IMR-90 (cell line): Measurements from ENCODE around the gene DNAJC5. TPM values are rescaled to one million over a fixed set of nuclear protein-coding genes. Genes with fewer than 3 reads are reported as not detected.

Experiments used
- ATAC-seq: fragments of 200-7000 bp; cut with Tn5 transposase; 2 replicates; pipeline ENCODE4 v1.9.1; 2020; ENCODE audit warnings: low read depth, mild to moderate bottlenecking, moderate library complexity
- BruUV-seq: library from RNA; stranded (reverse); fragments of 400-500 nt; replicated peaks from 2 replicates; lab custom pipeline; 2021; lab: Mats Ljungman, UMichigan
- CTCF ChIA-PET: fragments of 300-600 bp; formaldehyde crosslinking; extraction: SDS; loops from one replicate; lab custom pipeline; 2021; ENCODE audit warnings: antibody characterized with exemption; lab: Yijun Ruan, JAX
- POLR2A ChIA-PET: fragments of 300-600 bp; sonication (Branson Sonifier 250); formaldehyde crosslinking; loops from one replicate; lab custom pipeline; 2022; ENCODE audit warnings: antibody characterized with exemption; ENCODE audit not compliant: unreplicated experiment; lab: Charles Lee
- DNase-seq: peaks from one replicate; pipeline ENCODE4 v3.0.0; 2013
- H2AFZ ChIP-seq: replicated peaks from 2 replicates; pipeline ENCODE3; 2013; ENCODE audit warnings: low read length, mild to moderate bottlenecking; ENCODE audit not compliant: poor library complexity
- H2AK5ac ChIP-seq: 2 replicates; pipeline ENCODE4 v1.6.1; 2013; ENCODE audit warnings: low read depth, low read length, inconsistent platforms
- H2AK9ac ChIP-seq: replicated peaks from 2 replicates; pipeline ENCODE3; 2013; ENCODE audit warnings: mild to moderate bottlenecking, low read depth, low read length, moderate library complexity; ENCODE audit not compliant: poor library complexity
- H2BK120ac ChIP-seq: 2 replicates; pipeline ENCODE4 v1.6.1; 2013; ENCODE audit warnings: low read depth, low read length, inconsistent platforms
- H2BK15ac ChIP-seq: 3 replicates; pipeline ENCODE4 v1.6.1; 2013; ENCODE audit warnings: low read depth, low read length, inconsistent platforms
- H2BK20ac ChIP-seq: 2 replicates; pipeline ENCODE4 v1.6.1; 2013; ENCODE audit warnings: low read depth, mild to moderate bottlenecking, inconsistent platforms, low read length, moderate library complexity
- H2BK5ac ChIP-seq: 2 replicates; pipeline ENCODE4 v1.6.1; 2013; ENCODE audit warnings: mild to moderate bottlenecking, low read depth, low read length, inconsistent platforms; ENCODE audit not compliant: poor library complexity, severe bottlenecking
- H3K14ac ChIP-seq: replicated peaks from 2 replicates; pipeline ENCODE4 v1.6.1; 2013; ENCODE audit warnings: low read depth, low read length, inconsistent platforms
- H3K18ac ChIP-seq: 2 replicates; pipeline ENCODE4 v1.6.1; 2013; ENCODE audit warnings: low read depth, low read length, control low read depth
- H3K23ac ChIP-seq: 2 replicates; pipeline ENCODE4 v1.6.1; 2013; ENCODE audit warnings: low read depth, low read length, inconsistent platforms
- H3K27ac ChIP-seq: 2 replicates; pipeline ENCODE4 v1.5.1; 2013; ENCODE audit warnings: mild to moderate bottlenecking, control low read depth, low read length; ENCODE audit not compliant: insufficient read depth
- H3K27me3 ChIP-seq: 2 replicates; pipeline ENCODE4 v1.6.1; 2013; ENCODE audit warnings: low read length; ENCODE audit not compliant: control insufficient read depth, insufficient read depth
- H3K36me3 ChIP-seq: 2 replicates; pipeline ENCODE4 v1.6.1; 2013; ENCODE audit warnings: low read length, mixed read lengths; ENCODE audit not compliant: control insufficient read depth, insufficient read depth
- H3K4ac ChIP-seq: 2 replicates; pipeline ENCODE4 v1.6.1; 2013; ENCODE audit warnings: low read depth, low read length, inconsistent platforms
- H3K4me1 ChIP-seq: 2 replicates; pipeline ENCODE4 v1.6.1; 2013; ENCODE audit warnings: low read length, mixed read lengths; ENCODE audit not compliant: control insufficient read depth, insufficient read depth
- H3K4me2 ChIP-seq: 2 replicates; pipeline ENCODE4 v1.6.1; 2013; ENCODE audit warnings: low read depth, mild to moderate bottlenecking, control low read depth, low read length, moderate library complexity
- H3K4me3 ChIP-seq: 2 replicates; pipeline ENCODE4 v1.5.1; 2013; ENCODE audit warnings: low read depth, mild to moderate bottlenecking, control low read depth, low read length, moderate library complexity; ENCODE audit not compliant: insufficient read depth
- H3K56ac ChIP-seq: 2 replicates; pipeline ENCODE4 v1.6.1; 2013; ENCODE audit warnings: low read length, inconsistent platforms; ENCODE audit not compliant: insufficient read depth; ENCODE audit errors: extremely low read depth
- H3K79me1 ChIP-seq, 2 experiments: 2 replicates each; pipeline ENCODE4 v1.6.1; 2013; ENCODE audit warnings: low read length in 2 of 2, inconsistent platforms in 1 of 2, low read depth in 1 of 2
- H3K9ac ChIP-seq: 2 replicates; pipeline ENCODE4 v1.6.1; 2013; ENCODE audit warnings: low read depth, low read length, control low read depth
- H3K9me1 ChIP-seq: 2 replicates; pipeline ENCODE4 v1.6.1; 2013; ENCODE audit warnings: low read length, inconsistent platforms; ENCODE audit not compliant: insufficient read depth
- H3K9me3 ChIP-seq: 2 replicates; pipeline ENCODE4 v1.6.1; 2013; ENCODE audit warnings: low read length; ENCODE audit not compliant: control insufficient read depth, insufficient read depth
- H4K20me1 ChIP-seq: 2 replicates; pipeline ENCODE4 v1.6.1; 2013; ENCODE audit warnings: low read length, inconsistent platforms; ENCODE audit not compliant: insufficient read depth
- H4K5ac ChIP-seq: 2 replicates; pipeline ENCODE4 v1.6.1; 2013; ENCODE audit warnings: mild to moderate bottlenecking, low read depth, low read length, control low read depth
- H4K8ac ChIP-seq, 2 experiments: 2 replicates each; pipeline ENCODE4 v1.6.1; 2013; ENCODE audit warnings: low read depth in 2 of 2, low read length in 2 of 2, control low read depth in 1 of 2, inconsistent platforms in 1 of 2
- H4K91ac ChIP-seq: 2 replicates; pipeline ENCODE4 v1.6.1; 2013; ENCODE audit warnings: low read depth, low read length, inconsistent platforms; ENCODE audit not compliant: insufficient read depth
- MAFK ChIP-seq: IDR thresholded peaks from 2 replicates; pipeline ENCODE4 v1.6.1; 2012; ENCODE audit warnings: low read depth, low read length, improper control_type of control experiment
- MXI1 ChIP-seq: IDR thresholded peaks from 2 replicates; pipeline ENCODE4 v1.6.1; 2012; ENCODE audit warnings: low read depth, mild to moderate bottlenecking, low read length, moderate library complexity, borderline replicate concordance
- NFE2L2 ChIP-seq: fragments of 150-350 bp; IDR thresholded peaks from 2 replicates; pipeline ENCODE4 v1.6.1; 2016; ENCODE audit warnings: low read depth, mild to moderate bottlenecking, low read length
- RCOR1 ChIP-seq: IDR thresholded peaks from 2 replicates; pipeline ENCODE4 v1.6.1; 2012; ENCODE audit warnings: mild to moderate bottlenecking, low read length, improper control_type of control experiment; ENCODE audit not compliant: insufficient replicate concordance
- WGBS, 2 experiments: methylation state at CpG; one replicate each; pipeline versions ENCODE4 v1.1.5 to v1.1.7; 2013; ENCODE audit warnings: missing lambda C conversion rate in 2 of 2; ENCODE audit not compliant: insufficient read length in 1 of 2; ENCODE audit errors: extremely low coverage in 2 of 2; 5-methylcytosine and 5-hydroxymethylcytosine counted together
- dilution Hi-C: fragments of 300-500 bp; cut with HindIII; formaldehyde crosslinking; loops from one replicate; pipeline ENCODE4 v1.14.3; 2018; ENCODE audit warnings: low sequenced_read_pairs; ENCODE audit not compliant: unreplicated experiment
- in situ Hi-C: fragments of 300-500 bp; cut with MboI; formaldehyde crosslinking; loops from 3 replicates; pipeline ENCODE4 v1.14.3; 2019; ENCODE audit warnings: low sequenced_read_pairs, inconsistent platforms, mixed read lengths
- intact Hi-C: fragments of 100-400 bp; cut with micrococcal nuclease; formaldehyde crosslinking; loops from 2 replicates; pipeline ENCODE4 v1.10.0; 2022
- polyA plus RNA-seq, 3 experiments: library from polyadenylated mRNA; depleted of rRNA; stranded (reverse); fragments of >200 nt; gene quantifications; 2 replicates each; pipeline ENCODE4 v1.2.3, GENCODE V29; 2012; ENCODE audit warnings: low replicate concordance in 1 of 3
- total RNA-seq: library from RNA; depleted of rRNA; stranded (reverse); fragments of >200 nt; gene quantifications from 2 replicates; pipeline ENCODE4 v1.2.3, GENCODE V29; 2012

Gene DNAJC5
- total and polyA plus RNA-seq, 2 of the 4 experiments (the other 2 are of a cell fraction): 35.6 to 45.2 TPM

GRCh38 chr20:63932606-63933160 lies 37.8 kb downstream of the DNAJC5 start:
- H4K8ac ChIP-seq: no peak overlapping the region
- CTCF ChIA-PET: no interaction called here
- H4K20me1 ChIP-seq: peaks cover 59% of the 10 kb centered on the region
- H2AK9ac ChIP-seq: no peak overlapping the region
- H3K18ac ChIP-seq: no peak overlapping the region
- POLR2A ChIA-PET: no interaction called here
- H2BK5ac ChIP-seq: no peak overlapping the region
- peak overlapping the region; percentile 33 for H2AFZ ChIP-seq
- H3K79me1 ChIP-seq: peaks cover 41 to 52% of the 10 kb centered on the region in 2 experiments
- TF ChIP-seq MAFK (no peak), MXI1 (no peak), RCOR1 (no peak), NFE2L2 (no peak)
- H4K5ac ChIP-seq: no peak overlapping the region
- H3K9me1 ChIP-seq: peaks cover 12% of the 10 kb centered on the region; the same call in 1 of the 2 replicates
- H3K23ac ChIP-seq: no peak overlapping the region
- peaks cover 68% of the 10 kb centered on the region for H3K36me3 ChIP-seq
- no peak overlapping the region for H3K14ac ChIP-seq
- H2AK5ac ChIP-seq: no peak overlapping the region
- no peaks in the 10 kb centered on the region for H3K9me3 ChIP-seq
- H3K4me3 ChIP-seq: no peak overlapping the region
- no peak overlapping the region for H3K56ac ChIP-seq
- WGBS, 2 experiments: 100% methylated on average over 6 of the region's 17 CpGs; no CpG with 5 or more reads in 1 of the 2 experiments
- intact Hi-C loops (no loop called here), in situ Hi-C loops (no loop called here), dilution Hi-C loops (no loop called here)
- H3K27ac ChIP-seq: no peak overlapping the region
- H2BK20ac ChIP-seq: no peak overlapping the region
- no peak overlapping the region for H2BK120ac ChIP-seq
- H3K4me2 ChIP-seq: no peak overlapping the region
- no peak overlapping the region for H3K4ac ChIP-seq
- BruUV-seq: no TSS peak
- no peak overlapping the region for H3K9ac ChIP-seq
- no peak for ATAC-seq
- H3K27me3 ChIP-seq: no peaks in the 10 kb centered on the region
- DNase-seq: no peak
- no peak overlapping the region for H2BK15ac ChIP-seq
- no peaks in the 10 kb centered on the region for H3K4me1 ChIP-seq
- H4K91ac ChIP-seq: no peak overlapping the region
